ENCODE results near the gene AGAP3. TPM values are rescaled to one million over a fixed set of nuclear protein-coding genes. Genes with fewer than 3 reads are reported as not detected.

AGAP3 gene
- total and polyA plus RNA-seq, 4 donors: 3.9 to 27.0 (median 17.6) TPM

- Histone ChIP-seq H3K27ac (ENCODE audit: low read depth in 1 of 2, low read length in 2 of 2) (no peak overlapping the region), H3K4me1 (ENCODE audit: control insufficient read depth in 4 of 4, insufficient read depth in 4 of 4, low read length in 3 of 4) (no peaks in the 10 kb centered on the region), H3K9ac (ENCODE audit: low read depth in 1 of 2, low read length in 2 of 2) (no peak overlapping the region), H3K4me3 (ENCODE audit: low read depth in 1 of 3, low read length in 3 of 3) (no peak overlapping the region), H3K9me3 (ENCODE audit: control insufficient read depth in 4 of 4, low read length in 3 of 4) (no peaks in the 10 kb centered on the region), H3K27me3 (ENCODE audit: control insufficient read depth in 4 of 4, insufficient read depth in 4 of 4, low read length in 3 of 4) (no peaks in the 10 kb centered on the region), H3K36me3 (ENCODE audit: control insufficient read depth in 4 of 4, insufficient read depth in 3 of 4, low read depth in 1 of 4, low read length in 3 of 4) (peaks cover 9 to 49% (median 17%) of the 10 kb centered on the region in 4 donors)
- no peak for DNase-seq (ENCODE audit: low spot score)
- TF ChIP-seq EGR1 (IDR thresholded peaks at IDR 0.05; ENCODE audit: low read depth in 2 of 2): no peak
- no peak for TF ChIP-seq JUND (IDR thresholded peaks at IDR 0.05)
- no peak for TF ChIP-seq HNF4G (IDR thresholded peaks at IDR 0.05)
- no peak for TF ChIP-seq ZBTB33 (IDR thresholded peaks at IDR 0.05)
- no peak for TF ChIP-seq CTCF (IDR thresholded peaks at IDR 0.05; ENCODE audit: low read depth, low read length, missing input control)
- no peak for TF ChIP-seq RXRA (IDR thresholded peaks at IDR 0.05)
- TF ChIP-seq, protein P1, sequence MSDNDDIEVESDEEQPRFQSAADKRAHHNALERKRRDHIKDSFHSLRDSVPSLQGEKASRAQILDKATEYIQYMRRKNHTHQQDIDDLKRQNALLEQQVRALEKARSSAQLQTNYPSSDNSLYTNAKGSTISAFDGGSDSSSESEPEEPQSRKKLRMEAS (IDR thresholded peaks at IDR 0.05): no peak
- no peak for TF ChIP-seq NR2F2 (IDR thresholded peaks at IDR 0.05)
- 90% methylated on average over 25 of the region's 25 CpGs for WGBS
These were observed 57.2 kb downstream of the AGAP3 start for GRCh38 chr7:151143261-151144015.

GRCh38 chr7:151144387-151144786 lies 58.1 kb downstream of the AGAP3 start:
- Histone ChIP-seq H3K27ac (ENCODE audit: low read depth in 1 of 2, low read length in 2 of 2) (no peak overlapping the region), H3K27me3 (ENCODE audit: control insufficient read depth in 4 of 4, insufficient read depth in 4 of 4, low read length in 3 of 4) (no peaks in the 10 kb centered on the region), H3K4me1 (ENCODE audit: control insufficient read depth in 4 of 4, insufficient read depth in 4 of 4, low read length in 3 of 4) (no peaks in the 10 kb centered on the region), H3K9me3 (ENCODE audit: control insufficient read depth in 4 of 4, low read length in 3 of 4) (no peaks in the 10 kb centered on the region), H3K4me3 (ENCODE audit: low read depth in 1 of 3, low read length in 3 of 3) (no peak overlapping the region), H3K9ac (ENCODE audit: low read depth in 1 of 2, low read length in 2 of 2) (no peak overlapping the region), H3K36me3 (ENCODE audit: control insufficient read depth in 4 of 4, insufficient read depth in 3 of 4, low read depth in 1 of 4, low read length in 3 of 4) (peaks cover 8 to 47% (median 17%) of the 10 kb centered on the region in 4 donors)
- TF ChIP-seq EGR1 (IDR thresholded peaks at IDR 0.05; ENCODE audit: low read depth in 2 of 2) (no peak), GABPA (IDR thresholded peaks at IDR 0.05 in 1 of 2, conservative IDR thresholded peaks at IDR 0.05 in 1 of 2) (no peak), YY1 (IDR thresholded peaks at IDR 0.05) (no peak), CTCF (IDR thresholded peaks at IDR 0.05; ENCODE audit: low read depth, low read length, missing input control) (no peak), RAD21 (IDR thresholded peaks at IDR 0.05) (no peak)
- no peak for DNase-seq (ENCODE audit: low spot score)
- 96% methylated on average over 7 of the region's 7 CpGs for WGBS
